HTR-8/SVneo (cell line): Measurements from ENCODE around the gene PARN.
"Not testable (repeated sequence)": the region's sequence is repeated elsewhere in the genome, so short reads cannot be mapped to it uniquely, and the experiment has no call there.

Experiments
- DNase-seq: peaks from one replicate; pipeline ENCODE4 v3.0.0; 2011; ENCODE audit warnings: low spot score, mixed read lengths; ENCODE audit not compliant: insufficient read length
- FAIRE-seq: peaks from 2 replicates; lab custom pipeline; 2011; peaks lifted over from hg19 to GRCh38; lab: Jason Lieb, UNC

PARN gene, protein sequence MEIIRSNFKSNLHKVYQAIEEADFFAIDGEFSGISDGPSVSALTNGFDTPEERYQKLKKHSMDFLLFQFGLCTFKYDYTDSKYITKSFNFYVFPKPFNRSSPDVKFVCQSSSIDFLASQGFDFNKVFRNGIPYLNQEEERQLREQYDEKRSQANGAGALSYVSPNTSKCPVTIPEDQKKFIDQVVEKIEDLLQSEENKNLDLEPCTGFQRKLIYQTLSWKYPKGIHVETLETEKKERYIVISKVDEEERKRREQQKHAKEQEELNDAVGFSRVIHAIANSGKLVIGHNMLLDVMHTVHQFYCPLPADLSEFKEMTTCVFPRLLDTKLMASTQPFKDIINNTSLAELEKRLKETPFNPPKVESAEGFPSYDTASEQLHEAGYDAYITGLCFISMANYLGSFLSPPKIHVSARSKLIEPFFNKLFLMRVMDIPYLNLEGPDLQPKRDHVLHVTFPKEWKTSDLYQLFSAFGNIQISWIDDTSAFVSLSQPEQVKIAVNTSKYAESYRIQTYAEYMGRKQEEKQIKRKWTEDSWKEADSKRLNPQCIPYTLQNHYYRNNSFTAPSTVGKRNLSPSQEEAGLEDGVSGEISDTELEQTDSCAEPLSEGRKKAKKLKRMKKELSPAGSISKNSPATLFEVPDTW

DNA sequence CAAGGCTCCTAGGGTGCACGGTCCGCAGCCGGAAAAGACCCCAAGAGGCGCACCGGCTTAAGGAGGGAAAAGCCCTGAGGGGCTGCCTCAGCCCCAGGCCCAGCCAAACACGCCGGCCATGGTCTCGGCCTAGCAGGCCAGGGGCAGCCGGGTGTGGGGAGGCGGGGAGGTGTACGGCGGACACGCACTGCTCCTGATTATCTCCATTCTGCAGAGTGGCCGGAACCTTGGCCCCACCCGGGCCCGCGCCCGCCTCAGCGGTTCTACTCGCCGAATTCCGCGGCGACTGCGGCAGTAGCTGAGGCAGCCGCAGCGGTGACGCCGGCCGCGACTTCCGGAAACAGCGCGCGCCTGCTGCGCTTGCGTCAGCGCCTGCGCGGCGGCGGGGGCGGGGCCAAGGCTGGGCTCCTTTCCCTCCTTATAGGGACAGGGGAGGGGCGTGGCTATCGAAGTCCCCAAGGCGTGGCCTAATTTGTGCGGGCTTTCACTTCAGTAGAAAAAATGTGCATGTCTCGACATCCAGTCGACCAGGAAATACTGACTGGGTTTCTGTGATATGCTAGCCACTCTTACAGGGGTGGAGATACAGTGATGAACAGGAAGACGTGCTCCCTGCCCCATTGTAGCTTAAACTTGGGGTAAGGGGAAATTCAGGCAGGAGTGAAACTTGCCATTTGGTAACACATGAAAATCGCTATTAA is at the start of gene PARN:
PARN (minus strand) TSS at position 342 of the 701 bp plus-strand sequence; CDS start at position 207, 135 bp downstream.
- FAIRE-seq: peak; percentile 36
- DNase-seq: peak; percentile 96

DNA sequence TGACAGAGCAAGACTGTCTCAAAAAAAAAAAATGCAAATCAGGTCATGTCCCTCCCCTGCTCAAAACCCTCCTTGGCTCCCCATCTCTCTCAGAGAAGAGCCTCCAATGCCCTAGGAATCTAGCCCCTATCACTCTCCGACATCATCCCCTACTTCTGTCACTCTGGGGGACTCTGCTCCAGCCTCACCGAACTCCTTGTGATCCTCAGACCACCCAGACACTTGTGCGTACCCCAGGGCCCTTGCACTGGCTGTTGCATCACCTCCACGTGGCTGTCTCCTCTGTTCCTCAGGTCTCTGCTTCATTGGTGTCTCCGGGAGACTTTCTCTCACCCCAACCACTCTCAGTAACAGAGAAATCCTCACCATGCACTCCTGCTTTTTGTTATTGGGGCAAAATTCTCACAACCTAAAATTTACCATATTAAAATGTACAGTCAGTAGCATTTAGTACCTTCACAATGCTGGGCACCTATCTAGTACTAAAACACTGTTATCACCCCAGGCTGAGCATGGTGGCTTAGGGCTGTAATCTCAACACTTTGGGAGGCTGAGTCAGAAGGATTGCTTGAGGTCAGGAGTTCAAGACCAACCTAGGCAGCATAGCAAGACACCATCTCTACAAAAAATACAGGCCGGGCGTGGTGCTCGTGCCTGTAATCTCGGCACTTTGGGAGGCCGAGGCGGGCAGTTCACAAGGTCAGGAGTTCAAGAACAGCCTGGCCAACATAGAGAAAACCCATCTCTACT is 48.9 kb upstream of the PARN start:
- DNase-seq: no peak
- FAIRE-seq: no peak

DNA sequence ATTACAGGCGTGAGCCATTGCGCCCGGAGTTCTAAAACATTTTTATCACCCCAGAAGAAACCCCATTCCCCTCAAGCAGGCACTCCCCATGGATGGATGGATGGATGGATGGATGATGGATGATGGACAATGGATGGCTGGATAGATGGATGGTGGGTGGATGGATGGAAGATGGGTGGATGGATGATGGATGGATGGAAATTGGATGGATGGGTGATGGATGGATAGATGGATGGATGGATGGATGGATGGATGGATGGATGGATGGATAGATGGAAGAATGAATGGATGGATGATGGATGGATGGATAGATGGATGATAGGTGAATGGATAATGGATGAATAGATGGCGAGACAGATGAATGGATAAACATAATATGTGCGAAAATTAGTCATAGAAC is 47.6 kb upstream of the PARN start:
- DNase-seq (no peak), FAIRE-seq (no peak)

DNA sequence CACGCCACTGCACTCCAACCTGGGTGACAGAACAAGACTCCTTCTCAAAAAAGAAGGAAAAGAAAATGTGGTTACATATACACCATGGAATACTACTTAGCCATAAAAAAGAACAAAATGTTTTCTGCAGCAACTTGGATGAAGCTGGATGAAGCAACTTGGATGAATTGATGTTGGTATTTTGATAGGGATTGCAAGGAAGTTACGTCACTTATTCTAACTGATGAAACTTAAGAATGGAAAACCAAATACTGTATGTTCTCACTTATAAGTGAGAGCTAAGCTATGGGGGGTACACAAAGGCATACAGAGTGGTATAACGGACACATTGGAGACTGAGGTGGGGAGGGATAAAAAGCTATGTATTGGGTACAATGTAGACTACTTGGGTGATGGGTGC is 46.6 kb upstream of the PARN start:
- FAIRE-seq (no peak), DNase-seq (no peak)

DNA sequence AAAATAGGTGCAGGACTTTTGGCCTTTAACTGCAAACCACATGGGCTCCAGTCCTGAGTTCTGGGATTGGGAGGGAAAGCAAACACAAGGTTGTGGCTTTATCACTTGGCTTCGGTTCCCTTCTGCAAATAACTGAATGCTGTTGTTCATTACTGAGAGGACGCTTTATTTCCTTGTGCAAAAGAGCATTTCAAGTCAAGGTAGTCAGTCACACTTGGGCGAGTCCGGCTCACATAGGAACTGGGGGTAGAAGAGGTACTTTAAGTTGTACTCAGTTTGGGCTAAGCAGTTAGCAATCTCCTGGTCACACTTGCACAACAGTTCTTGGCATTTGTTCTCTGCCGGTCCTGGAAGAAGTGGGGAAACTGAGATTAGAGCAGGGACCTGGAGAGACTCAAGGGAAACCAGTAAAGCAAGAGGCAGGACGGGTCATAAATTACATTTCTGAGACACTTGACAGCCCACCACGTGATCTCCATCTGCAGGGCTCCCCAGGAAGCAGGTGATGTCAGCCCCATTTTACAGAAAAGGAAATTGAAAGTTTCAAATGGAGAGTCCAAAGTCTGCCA is 42.4 kb upstream of the PARN start:
- DNase-seq: no peak
- no peak for FAIRE-seq

DNA sequence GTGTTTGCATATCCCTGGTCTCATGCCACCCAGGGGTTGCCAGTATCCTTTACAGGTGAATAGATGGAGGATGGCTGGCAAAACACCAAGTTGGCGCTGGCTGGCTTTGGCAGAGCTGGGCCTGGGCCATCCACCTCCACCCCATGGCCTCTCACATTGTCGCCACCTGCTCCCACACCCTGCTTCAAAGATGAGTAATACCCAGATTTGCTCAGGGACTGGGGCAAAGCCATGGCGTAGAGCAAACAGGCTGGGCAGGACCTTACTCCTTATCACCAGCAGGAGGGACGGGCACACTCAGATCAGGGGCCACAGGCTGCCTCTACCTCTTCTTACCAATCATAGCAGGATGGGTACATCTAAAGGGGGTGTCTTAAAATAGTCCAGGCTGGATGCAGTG is 39.7 kb upstream of the PARN start:
- FAIRE-seq: no peak
- peak; percentile 10 for DNase-seq

DNA sequence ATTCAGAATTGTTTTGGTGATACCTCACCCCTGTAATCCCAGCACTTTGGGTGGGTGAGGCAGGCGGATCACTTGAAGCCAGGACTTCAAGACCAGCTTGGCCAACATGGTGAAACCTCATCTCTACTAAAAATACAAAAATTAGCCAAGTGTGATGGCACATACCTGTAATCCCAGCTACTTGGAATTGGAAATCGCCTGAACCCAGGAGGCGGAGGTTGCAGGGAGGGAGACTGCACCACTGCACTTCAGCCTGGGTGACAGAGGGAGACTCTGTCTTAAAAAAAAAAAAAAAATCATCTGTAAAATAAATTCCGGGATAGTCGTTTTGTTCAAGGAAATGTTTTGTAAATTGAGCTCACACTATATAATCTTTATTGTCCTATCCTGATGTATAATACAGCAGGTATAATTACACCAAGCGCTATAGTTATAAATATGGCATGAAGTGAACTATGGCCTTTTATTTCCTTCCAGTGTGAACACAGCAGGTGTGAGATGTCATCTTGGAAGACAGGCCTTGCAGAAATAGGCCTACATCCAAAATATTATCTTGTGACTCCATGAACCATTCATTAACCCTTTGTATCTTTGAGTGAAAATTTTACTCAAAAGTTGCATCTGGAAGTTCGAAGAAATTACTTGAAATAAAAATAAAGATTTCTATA is 38.6 kb upstream of the PARN start:
- no peak for FAIRE-seq
- DNase-seq: no peak

DNA sequence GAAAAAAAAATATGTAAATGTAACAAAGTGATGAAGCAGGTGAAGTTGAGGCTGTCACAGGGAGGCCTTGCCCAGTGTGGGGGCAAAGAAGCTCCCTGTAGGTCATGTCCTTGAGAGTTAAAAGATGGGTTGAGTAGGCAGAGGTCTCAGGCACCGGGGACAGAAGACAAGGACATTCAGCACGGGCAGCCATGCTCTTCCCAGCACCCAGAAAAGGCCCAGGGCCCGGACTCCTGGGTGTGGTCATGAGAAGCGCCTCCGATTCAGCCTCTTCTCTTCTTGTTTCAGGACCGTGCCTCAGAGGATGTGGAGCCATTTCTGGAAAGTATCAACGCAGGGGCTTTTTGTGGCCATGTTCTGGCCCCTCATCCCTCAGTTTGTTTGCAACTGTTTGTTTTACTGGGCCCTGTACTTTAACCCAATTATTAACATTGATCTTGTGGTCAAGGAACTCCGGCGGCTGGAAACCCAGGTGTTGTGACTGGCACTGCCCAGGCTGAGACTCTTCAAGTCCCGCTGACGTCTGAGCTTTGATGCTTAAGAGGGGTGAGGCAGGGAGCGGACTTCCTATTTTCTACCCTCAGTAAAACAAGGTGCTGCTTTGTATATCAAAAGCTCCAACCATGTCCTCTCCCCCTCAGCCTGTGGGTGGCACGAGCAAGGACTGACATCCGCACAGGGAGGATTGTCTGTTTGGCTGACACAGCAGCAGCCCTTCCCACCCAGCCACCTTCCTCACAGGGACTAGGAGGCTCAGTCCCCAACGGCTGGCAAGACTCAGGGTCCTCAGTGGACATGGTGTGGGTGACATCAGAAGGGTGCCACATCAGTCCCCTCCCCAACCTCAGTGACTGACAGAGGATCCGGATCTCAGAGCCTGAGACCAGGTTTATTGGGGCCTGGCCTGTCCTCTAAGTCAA is 37.5 kb upstream of the PARN start:
- no peak for FAIRE-seq
- no peak for DNase-seq

DNA sequence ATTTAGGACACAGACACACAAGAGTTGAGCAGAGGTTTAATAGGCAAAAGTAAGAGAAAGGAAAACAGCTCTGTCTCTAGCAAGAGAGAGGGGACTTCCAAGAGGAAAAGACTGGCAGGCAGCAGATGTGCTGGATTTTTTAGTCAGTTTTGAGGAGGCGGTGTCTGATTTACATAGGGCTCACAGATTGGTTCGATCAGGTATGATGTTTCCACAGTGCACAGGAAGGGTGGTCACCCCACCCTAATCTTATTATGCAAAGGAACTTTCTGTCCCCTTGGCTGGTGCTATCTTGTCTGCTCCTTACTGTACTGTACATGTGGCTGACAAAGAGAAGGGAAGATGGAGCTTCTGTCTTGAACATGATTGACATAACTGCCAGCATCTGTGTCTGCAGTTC is 28.0 kb upstream of the PARN start:
- no peak for FAIRE-seq
- no peak for DNase-seq

DNA sequence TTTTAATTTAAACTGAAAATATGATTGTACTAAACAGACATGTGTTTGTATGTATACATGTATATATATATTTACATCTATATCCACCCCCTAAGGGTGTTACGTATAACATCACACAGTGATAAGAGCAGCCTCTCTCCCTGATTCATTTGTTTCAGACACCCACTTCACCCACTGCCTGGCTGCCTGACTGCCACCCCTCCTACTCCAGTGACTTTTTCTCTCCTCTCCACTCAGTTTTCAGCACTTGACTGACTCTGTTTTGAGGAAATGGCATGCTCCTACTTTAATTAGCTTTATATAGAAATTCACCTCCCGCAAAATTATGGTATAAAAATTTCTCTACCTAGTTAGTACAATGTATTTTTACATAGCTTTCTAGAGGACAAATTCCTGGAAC is 22.7 kb upstream of the PARN start:
- no peak for DNase-seq
- no peak for FAIRE-seq

DNA sequence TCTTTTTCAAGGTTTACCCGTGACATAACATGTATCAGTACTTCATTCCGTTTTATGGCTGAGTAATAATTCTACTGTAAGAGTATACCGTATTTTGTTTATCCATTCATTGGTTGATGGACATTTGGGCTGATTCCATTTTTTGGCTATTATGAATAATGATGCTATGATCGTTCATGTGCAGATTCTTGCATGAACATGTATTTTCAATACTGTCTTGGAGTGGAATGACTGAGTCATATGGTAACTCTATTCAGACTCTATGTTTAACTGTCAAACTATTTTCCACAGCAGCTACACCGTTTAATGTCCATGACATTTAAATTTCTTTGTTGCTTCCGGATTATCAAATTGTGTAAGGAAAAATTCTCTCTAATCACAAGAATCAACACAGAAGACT is 20.6 kb upstream of the PARN start:
- FAIRE-seq (no peak), DNase-seq (no peak)

DNA sequence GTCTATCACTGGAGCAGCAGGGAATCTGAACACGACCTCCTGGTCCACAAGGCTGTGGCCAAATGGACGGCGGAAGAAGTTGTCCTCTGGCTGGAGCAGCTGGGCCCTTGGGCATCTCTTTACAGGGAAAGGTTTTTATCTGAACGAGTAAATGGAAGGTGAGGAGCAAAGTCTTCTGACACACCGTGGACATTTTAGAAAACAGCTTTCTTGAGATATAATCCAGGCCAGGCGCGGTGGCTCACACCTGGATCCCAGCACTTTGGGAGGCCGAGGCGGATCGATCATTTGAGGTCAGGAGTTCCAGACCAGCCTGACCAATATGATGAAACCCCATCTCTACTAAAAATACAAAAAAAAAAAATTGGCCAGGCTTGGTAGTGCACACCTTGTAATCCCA is 19.8 kb upstream of the PARN start:
- no peak for FAIRE-seq
- DNase-seq: no peak

DNA sequence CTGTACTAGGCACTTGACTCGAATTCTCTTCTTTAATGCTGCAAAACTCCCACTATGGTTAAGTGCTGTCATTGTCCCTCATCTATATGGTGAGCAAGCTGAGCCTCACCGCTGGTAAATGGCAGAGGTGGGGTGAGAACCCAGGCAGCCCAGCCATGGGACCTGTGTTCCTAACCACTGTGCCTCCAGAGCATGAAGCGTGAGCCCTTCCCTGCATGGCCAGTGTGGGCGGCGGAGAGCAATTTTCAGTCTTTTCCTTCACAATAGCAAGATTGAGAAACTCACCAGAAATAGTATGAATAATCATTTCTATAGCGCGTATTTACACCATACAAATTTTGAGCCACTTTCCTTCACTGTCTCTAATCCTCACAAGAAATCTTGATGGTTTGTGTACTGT is 11.9 kb upstream of the PARN start:
- no peak for FAIRE-seq
- DNase-seq: no peak

DNA sequence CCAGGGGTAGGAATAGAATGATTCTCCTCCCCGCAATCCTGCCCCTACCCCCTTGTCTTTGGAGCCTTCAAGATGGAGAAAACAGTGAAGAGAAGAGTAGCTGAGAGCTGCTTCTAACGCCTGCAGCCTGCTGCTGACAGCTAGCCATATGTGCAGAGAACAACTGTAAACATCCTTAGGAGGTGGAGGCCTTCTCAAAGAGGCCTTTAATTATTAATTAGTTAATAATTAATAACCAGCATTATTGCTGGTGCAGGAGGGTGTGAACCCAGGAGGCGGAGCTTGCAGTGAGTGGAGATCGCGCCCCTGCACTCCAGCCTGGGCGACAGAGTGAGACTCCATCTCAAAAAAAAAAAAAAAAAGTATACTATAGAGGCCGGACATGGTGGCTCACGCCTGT is 11.1 kb upstream of the PARN start:
- no peak for FAIRE-seq
- no peak for DNase-seq

DNA sequence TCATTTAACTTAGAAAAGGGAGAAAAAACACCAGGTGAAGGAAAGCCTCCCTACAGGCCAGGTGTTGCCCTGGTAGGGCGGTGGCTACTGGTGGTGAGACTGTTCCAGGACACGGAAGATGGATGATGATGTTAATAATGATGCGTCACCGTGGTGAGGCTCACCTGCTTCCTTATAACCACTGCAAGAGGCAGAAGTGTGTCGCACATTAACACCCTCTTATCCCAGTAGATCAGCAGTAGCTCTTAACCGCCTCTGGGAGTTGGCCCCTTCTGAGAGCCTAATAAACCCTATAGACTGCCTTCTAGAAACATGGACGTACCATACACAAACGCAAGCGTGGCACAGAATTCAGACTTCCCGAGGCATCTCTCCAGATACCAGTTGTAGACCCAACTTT is 10.5 kb upstream of the PARN start:
- DNase-seq (no peak), FAIRE-seq (no peak)

DNA sequence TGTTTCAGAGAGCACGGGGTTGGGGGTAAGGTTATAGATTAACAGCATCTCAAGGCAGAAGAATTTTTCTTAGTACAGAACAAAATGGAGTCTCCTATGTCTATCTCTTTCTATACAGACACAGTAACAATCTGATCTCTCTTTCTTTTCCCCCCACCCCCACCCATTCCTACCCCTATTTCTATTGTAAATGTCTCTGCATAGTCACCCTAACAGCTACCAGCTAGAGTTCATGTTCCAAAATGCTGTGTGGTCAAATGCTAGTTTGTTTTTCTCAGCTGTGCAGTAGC is 6.8 kb upstream of the PARN start:
- DNase-seq, FAIRE-seq: not testable (repeated sequence)

DNA sequence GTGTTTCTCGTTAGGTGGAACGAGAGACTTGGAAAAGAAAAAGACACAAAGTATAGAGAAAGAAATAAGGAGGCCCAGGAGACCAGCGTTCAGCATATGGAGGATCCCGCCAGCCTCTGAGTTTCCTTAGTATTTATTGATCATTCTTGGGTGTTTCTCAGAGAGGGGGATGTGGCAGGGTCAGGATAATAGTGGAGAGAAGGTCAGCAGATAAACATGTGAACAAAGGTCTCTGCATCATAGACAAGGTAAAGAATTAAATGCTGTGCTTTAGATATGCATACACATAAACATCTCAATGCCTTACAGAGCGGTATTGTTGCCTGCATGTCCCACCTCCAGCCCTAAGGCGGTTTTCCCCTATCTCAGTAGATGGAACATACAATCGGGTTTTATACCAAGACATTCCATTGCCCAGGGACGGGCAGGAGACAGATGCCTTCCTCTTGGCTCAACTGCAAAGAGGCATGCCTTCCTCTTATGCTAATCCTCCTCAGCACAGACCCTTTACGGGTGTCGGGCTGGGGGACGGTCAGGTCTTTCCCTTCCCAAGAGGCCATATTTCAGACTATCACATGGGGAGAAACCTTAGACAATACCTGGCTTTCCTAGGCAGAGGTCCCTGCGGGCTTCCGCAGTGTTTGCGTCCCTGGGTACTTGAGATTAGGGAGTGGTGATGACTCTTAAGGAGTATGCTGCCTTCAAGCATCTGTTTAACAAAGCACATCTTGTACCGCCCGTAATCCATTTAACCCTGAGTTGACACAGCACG is 6.3 kb upstream of the PARN start:
- FAIRE-seq, DNase-seq: not testable (repeated sequence)
